Upper lobe of left lung (tissue), 4 donors: ENCODE results near the gene NR2C2.

Source experiments
- CTCF ChIP-seq, 6 experiments: fragments of 450-650 bp in 4 of 6; fragments of 200-600 bp in 2 of 6; sonication (generic) in 2 of 6; IDR thresholded peaks; one replicate each; pipeline ENCODE4 v1.5.1; 2016 to 2019; ENCODE audit warnings: antibody characterized with exemption in 6 of 6
- EP300 ChIP-seq, 4 donors: sonication (generic); formaldehyde crosslinking; IDR thresholded peaks; one replicate each; pipeline ENCODE4 v1.5.1; 2017; ENCODE audit warnings: antibody characterized with exemption in 4 of 4, control low read depth in 2 of 4
- POLR2A ChIP-seq, 4 donors: fragments of 450-650 bp; IDR thresholded peaks; one replicate each; pipeline ENCODE4 v1.5.1; 2016 to 2017; ENCODE audit warnings: antibody characterized with exemption in 4 of 4, mild to moderate bottlenecking in 2 of 4
- POLR2AphosphoS5 ChIP-seq, 2 donors: sonication (generic); formaldehyde crosslinking; IDR thresholded peaks; one replicate each; pipeline ENCODE4 v1.5.1; 2017; ENCODE audit warnings: antibody characterized with exemption in 2 of 2

DNA sequence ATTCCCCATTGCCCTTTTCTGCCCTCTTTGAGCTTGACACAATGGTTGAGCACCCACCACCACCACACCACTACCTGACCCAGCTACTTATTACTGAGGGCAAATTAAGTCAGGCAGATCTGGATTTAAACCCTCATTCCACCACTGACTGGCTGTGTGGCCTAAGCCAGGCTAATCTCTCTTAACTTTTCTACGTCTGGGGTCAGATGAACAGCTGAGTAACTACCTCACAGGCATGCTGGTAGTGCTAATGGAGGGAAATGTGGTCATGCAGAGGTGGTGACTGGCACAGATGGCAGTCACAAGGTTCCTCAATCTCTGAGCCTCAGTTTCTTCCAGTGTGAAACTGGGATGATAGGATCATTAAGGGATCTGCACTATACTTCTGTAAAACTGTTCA lies 122.1 kb downstream of the NR2C2 start:
- TF ChIP-seq CTCF (IDR thresholded peaks at IDR 0.05) = no peak
- no peak for TF ChIP-seq POLR2A (IDR thresholded peaks at IDR 0.05)
- TF ChIP-seq POLR2AphosphoS5 (IDR thresholded peaks at IDR 0.05) = no peak
- no peak for TF ChIP-seq EP300 (IDR thresholded peaks at IDR 0.05)
